Breast epithelium (tissue), 3 donors: ENCODE measurements around the gene GTF2F2.

ENCODE experiments used
- CTCF ChIP-seq, 3 donors: fragments of 450-650 bp; IDR thresholded peaks; one replicate each; pipeline ENCODE4 v1.5.1; 2016 to 2017; ENCODE audit warnings: antibody characterized with exemption in 3 of 3, mild to moderate bottlenecking in 3 of 3, moderate library complexity in 3 of 3
- POLR2AphosphoS5 ChIP-seq, 3 donors: sonication (generic); formaldehyde crosslinking; IDR thresholded peaks; one replicate each; pipeline ENCODE4 v1.6.1; 2017; ENCODE audit warnings: antibody characterized with exemption in 3 of 3

- TF ChIP-seq POLR2AphosphoS5 (IDR thresholded peaks at IDR 0.05) (no peak), CTCF (IDR thresholded peaks at IDR 0.05) (no peak)
Measured at GRCh38 chr13:45301263-45301662, 181.0 kb downstream of the GTF2F2 start.
